ELR (cell line): ENCODE data around the gene RABGAP1.
A peak's percentile ranks its signal among the peaks of the same experiment; 100 is the strongest.

ENCODE experiments used
- DNase-seq: peaks from one replicate; pipeline ENCODE4 v3.0.0-alpha.2; 2015; ENCODE audit warnings: low read depth

Gene RABGAP1

GRCh38 chr9:122944960-122945888, 4.4 kb downstream of the RABGAP1 start:
- no peak for DNase-seq

GRCh38 chr9:122946461-122947005, 5.7 kb downstream of the RABGAP1 start:
- no peak for DNase-seq

DNA sequence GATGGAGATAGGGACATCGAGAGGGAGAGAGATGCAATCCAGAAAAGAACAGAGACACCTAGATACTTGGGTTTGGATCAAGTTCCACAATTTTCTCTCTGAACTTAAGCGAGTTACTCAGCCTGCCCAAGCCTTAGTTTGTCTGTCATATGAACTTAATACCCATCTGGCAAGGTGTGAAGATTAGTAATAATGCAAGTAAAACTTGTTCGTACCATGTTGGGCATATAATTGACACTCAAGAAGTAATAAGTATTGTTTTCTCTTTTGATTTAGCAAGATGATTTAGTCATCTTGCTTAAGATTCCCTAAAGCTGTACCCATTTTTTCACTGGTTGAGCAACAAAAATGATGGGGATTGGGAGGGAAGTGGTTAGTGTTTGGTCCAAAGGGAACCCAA, 7.5 kb downstream of the RABGAP1 start:
- no peak for DNase-seq

DNA sequence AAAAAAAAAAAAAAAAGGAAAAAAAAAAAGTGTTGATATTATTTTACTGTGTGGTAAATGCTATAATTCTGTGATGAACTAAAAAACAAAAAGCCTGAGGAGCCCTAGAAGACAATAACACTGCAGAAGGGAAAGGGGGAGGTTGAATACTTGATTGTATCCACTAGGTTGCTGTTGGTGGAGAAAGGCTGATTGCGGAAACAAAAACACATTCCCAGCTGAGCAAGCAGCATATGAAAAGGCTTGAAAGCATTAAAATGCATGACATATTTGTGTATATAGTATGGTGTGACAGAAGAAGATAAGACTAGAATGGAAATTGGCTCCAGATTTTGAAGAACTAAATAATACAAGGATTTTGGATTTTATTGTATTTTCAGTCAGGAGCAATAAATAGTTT, 8.9 kb downstream of the RABGAP1 start:
- no peak for DNase-seq

DNA sequence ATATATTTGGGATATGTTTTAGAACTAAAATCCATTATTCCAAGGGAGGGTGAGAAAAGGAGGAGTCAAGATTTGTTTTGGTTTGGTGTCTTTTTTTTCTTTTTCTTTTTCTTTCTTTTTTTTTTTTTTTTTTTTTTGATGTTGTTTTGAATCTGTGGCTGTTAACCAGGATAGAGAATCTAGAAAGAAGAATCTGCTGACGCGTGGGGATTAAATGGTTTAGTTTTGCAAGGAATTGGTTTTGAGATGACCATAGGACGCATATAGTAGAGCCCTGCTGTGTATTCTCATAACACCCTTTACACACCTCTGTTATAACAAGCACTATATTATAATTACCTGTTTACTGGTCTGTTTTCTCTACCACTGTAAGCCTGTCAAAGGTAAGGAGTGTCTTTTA, 9.4 kb downstream of the RABGAP1 start:
- DNase-seq, result no peak

DNA sequence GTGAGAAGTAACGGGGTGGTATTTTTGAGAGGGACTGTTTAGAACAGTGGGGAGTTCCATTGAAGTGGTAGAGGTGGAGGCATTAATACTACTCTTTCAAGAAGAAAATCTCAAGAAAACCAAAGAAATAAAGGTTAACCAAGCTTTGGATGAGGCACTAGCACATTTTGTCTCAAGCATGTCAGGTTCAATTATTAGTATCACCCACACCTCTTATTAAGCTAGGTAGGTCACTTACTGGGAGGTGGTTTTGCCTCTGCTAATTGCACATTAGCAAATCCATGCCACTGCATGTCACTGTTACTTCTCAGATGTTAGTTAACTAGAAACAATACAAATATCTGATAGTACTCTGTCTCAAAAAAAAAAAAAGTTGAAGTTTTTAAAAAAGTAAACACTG, 10.2 kb downstream of the RABGAP1 start:
- DNase-seq, result no peak

GRCh38 chr9:122954253-122954691, 13.5 kb downstream of the RABGAP1 start:
- peak; percentile 49 for DNase-seq

DNA sequence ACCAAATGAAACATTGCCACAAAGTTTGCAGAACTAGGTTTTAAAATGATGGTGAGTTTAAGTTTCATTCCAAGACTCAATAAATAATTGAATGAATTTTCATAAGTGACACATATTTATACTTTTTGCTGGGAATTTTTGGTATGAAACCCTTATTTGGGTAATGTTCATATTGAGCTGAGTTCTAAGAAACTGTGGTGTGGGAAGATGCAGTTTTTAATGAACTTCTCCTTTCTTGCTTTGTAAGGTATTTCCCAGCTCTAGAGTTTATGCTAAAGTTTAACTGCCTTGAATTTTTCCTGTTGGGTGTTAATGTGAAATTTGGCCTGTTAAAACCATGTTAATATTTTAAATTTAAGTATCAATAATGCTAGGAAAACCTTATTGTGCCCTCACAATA, 15.1 kb downstream of the RABGAP1 start:
- no peak for DNase-seq

DNA sequence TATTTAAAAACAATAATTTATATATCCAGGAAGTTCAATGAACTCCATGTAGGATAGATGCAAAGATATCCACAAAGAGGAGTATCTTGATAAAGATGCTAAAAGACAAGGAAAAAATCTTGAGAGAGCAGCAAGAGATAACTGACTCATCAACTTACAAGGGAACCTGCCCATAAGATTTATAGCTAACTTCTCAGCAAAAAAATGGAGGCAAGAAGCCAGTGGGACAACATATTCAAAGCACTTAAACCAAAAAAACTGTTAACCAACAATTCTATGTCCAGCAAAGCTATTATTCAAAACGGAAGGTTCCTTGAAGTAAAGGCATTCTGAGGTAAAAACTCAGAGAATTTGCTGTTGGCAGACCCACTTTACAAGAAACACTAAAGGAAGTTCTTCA, 20.3 kb downstream of the RABGAP1 start:
- peak; percentile 5 for DNase-seq

- DNase-seq, result no peak
These were observed 34.4 kb downstream of the RABGAP1 start for GRCh38 chr9:122975196-122975595.

GRCh38 chr9:122978601-122979000, 37.8 kb downstream of the RABGAP1 start:
- no peak for DNase-seq

GRCh38 chr9:122986010-122986409, 45.2 kb downstream of the RABGAP1 start:
- no peak for DNase-seq

DNA sequence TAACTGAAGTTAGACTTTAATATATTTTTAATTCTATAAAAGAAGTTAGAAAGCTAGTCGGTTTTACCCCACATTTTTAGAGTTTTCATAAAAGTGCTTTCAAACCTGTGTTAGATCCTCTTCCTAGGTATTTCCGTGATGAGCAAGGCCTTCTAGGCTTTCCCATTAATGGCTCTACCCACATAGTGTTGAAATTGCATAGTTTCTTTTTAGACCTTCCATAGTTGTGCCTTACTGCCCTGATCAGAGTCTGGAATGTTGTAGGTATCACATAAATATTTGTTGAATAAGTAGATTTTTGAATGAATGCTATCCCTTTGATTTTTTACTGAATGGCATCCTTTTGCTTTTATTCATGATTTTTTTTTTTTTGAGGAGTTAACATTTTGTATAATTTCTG, 47.3 kb downstream of the RABGAP1 start:
- DNase-seq, result no peak

DNA sequence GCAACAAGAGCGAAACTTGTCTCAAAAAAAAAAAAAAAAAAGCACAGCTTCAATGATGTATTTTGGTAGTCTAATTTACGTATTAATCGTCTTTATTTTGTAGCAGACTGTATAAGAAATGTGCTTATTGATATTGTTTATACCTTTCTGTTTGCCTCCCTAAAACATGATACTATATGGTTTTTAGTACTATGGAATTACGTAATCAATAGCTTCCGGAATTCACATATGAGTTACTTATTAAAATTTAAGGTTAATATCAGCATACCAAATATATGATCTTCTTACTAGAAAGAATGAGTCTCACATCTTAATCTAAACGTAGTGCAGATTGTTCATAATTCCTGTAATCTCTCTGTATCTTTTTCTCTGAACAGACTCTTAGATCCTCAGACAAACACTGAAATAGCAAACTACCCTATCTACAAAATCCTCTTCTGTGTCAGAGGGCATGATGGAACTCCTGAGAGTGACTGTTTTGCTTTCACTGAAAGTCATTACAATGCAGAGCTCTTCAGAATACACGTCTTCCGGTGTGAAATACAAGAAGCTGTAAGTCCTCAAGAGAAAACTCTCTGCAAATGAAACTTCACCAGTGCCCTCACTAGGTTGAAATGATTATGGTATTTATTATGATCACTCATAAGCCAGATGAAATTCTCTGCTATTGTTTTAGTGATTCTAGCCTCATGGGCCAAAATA, 48.3 kb downstream of the RABGAP1 start:
- DNase-seq, result no peak

GRCh38 chr9:122991370-122991830, 50.6 kb downstream of the RABGAP1 start:
- peak; percentile 96 for DNase-seq

GRCh38 chr9:122996586-122996985, 55.8 kb downstream of the RABGAP1 start:
- no peak for DNase-seq

DNA sequence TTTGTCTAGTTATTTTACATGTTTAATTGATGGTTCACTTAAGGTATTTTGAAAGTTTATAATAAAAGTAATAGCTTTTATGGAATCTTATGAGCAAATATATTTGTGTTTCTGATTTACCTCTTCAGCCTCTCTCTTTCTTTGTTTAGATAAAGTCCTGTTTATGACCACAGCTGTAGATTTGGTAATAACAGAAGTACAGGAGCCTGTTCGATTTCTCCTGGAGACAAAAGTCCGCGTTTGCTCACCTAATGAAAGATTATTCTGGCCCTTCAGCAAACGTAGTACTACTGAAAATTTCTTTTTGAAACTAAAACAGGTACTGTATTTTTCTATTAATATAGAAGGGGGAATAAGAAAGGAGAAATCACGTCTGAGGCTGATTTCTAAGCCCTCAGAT, 57.6 kb downstream of the RABGAP1 start:
- no peak for DNase-seq

DNA sequence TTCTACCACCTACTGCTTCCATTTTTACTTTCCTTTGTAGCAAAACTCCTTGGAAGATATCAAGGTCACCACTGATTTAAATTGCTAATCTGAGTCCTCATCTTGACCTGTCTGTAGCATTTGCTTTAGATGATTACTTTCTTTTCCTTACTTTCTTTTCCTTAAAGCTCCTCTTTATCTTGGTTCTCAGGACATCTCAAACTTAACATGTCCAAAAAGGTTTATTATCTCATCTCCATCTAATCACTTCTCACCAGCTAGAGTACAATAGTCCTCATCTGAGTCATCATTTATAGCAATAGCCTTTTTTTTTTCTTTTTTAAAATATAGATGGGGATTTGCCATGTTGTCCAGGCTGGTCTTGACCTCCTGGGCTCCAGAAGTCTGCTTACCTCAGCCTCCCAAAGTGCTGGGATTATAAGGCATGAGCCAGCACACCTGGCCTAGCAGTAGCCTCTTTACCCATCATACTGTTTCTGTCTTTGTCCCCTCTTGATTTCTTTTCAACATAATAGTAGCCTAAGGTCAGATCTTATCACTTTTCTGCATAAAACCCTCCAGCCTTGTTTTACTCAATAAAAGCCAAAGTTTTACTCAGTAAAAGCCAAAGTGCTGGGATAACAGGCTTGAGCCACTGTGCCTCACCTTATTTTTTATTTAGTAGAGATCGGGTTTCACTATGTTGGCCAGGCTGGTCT, 59.7 kb downstream of the RABGAP1 start:
- no peak for DNase-seq

DNA sequence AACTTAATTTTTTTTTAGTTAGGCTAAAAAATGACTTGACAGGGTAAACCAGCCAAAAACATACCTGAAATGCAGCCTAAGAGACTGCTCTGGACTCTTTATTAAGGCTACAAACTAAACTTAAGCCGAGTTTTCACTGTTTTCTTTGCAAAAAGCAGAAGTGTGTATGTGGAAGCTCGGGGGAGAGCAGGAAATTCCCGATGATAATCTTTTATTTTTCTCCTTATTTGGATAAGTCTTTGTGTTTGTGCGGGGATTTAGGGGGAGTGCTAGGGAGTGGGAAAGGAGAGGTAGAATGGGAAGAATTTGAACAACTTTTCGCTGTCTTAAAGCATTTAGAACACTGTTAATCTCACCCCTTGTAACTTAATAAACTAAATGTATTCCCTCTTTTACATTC, 61.9 kb downstream of the RABGAP1 start:
- DNase-seq, result no peak

DNA sequence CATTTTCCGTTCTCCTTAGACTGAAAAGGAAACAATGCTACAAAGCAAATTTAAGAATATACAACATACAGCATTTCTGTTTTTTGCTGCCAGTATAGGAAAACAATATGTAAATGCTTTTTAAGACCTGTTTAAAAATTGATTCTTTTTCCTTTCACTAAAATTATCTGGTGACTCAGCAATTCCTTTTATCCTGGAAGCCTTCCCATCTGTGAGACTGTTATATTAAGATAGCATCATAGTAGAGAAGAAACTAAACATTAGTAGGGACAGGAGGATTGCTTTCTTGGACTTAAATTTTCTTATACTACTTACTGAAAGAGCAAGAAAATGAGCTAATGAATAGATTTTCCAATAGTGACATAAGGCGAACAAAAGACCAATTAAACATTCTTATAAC, 62.6 kb downstream of the RABGAP1 start:
- DNase-seq, result no peak

- no peak for DNase-seq
These were observed 65.1 kb downstream of the RABGAP1 start for GRCh38 chr9:123005964-123006363.

DNA sequence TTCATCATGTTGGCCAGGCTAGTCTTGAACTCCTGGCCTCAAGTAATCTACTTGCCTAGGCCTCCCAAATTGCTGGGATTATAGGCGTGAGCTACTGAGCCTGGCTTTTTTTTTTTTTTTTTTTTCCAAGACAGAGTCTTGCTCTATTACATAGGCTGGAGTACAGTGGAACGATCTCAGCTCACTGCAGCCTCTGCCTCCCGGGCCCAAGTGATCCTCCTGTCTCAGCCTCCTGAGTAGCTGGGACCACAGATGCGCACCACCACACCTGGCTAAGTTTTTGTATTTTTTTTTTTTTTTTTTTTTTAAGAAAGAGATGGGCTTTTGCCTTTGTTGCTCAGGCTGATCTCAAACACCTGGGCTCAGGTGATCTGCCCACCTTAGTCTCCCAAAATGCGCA, 66.4 kb downstream of the RABGAP1 start:
- DNase-seq, result no peak
